DMS79 (cell line): ENCODE results near the gene LAMB4.

Experiments used
- DNase-seq: peaks from one replicate; lab custom pipeline; 2025; lab: John Stamatoyannopoulos, UW

LAMB4 gene

GRCh38 chr7:108142180-108142579, 12.0 kb upstream of the LAMB4 start:
- no peak for DNase-seq

GRCh38 chr7:108140671-108141070, 10.5 kb upstream of the LAMB4 start:
- DNase-seq = no peak

- no peak for DNase-seq
These were observed 8.8 kb upstream of the LAMB4 start for GRCh38 chr7:108138911-108139310.

GRCh38 chr7:108137993-108138392, 7.8 kb upstream of the LAMB4 start:
- DNase-seq = no peak

- no peak for DNase-seq
These were observed 6.9 kb upstream of the LAMB4 start for GRCh38 chr7:108137040-108137439.

GRCh38 chr7:108136191-108136688, 6.1 kb upstream of the LAMB4 start:
- no peak for DNase-seq

GRCh38 chr7:108135446-108136190, 5.5 kb upstream of the LAMB4 start:
- no peak for DNase-seq

GRCh38 chr7:108134486-108134885, 4.3 kb upstream of the LAMB4 start:
- no peak for DNase-seq

GRCh38 chr7:108132551-108133265, 2.5 kb upstream of the LAMB4 start:
- DNase-seq = no peak

GRCh38 chr7:108129018-108129965, 869 bp downstream of the LAMB4 start:
- no peak for DNase-seq

- no peak for DNase-seq
These were observed 1.6 kb downstream of the LAMB4 start for GRCh38 chr7:108128514-108128913.

- DNase-seq = no peak
These were observed 2.7 kb downstream of the LAMB4 start for GRCh38 chr7:108127461-108127860.

GRCh38 chr7:108124820-108125219, 5.3 kb downstream of the LAMB4 start:
- no peak for DNase-seq

- DNase-seq = no peak
These were observed 8.0 kb downstream of the LAMB4 start for GRCh38 chr7:108122181-108122580.

GRCh38 chr7:108120933-108121332, 9.2 kb downstream of the LAMB4 start:
- DNase-seq = no peak

GRCh38 chr7:108120196-108120595, 10.0 kb downstream of the LAMB4 start:
- no peak for DNase-seq

- DNase-seq = no peak
These were observed 11.2 kb downstream of the LAMB4 start for GRCh38 chr7:108118959-108119358.

GRCh38 chr7:108114117-108114841, 15.9 kb downstream of the LAMB4 start:
- no peak for DNase-seq

- DNase-seq = no peak
These were observed 17.5 kb downstream of the LAMB4 start for GRCh38 chr7:108112683-108113082.

GRCh38 chr7:108109221-108109908, 20.8 kb downstream of the LAMB4 start:
- DNase-seq = no peak

GRCh38 chr7:108108131-108108530, 22.0 kb downstream of the LAMB4 start:
- DNase-seq = no peak
